T-cell (primary cell): ENCODE data around the gene FMN2. TPM values are rescaled to one million over a fixed set of nuclear protein-coding genes. Genes with fewer than 3 reads are reported as not detected.

Experiments
- ATAC-seq, 4 experiments: fragments of 200-7000 bp in 3 of 4; fragments of 150-1000 bp in 1 of 4; cut with Tn5 transposase; replicated peaks in 1 of 4; 1 replicate in 3 of 4; 2 replicates in 1 of 4; pipeline ENCODE4 v1.10.0; 2021; ENCODE audit warnings: moderate library complexity in 3 of 4, mild to moderate bottlenecking in 2 of 4, moderate number of reproducible peaks in 1 of 4
- CTCF ChIA-PET, 2 donors: fragments of 300-600 bp; sonication (Branson Sonifier 250); formaldehyde crosslinking; loops; one replicate each; lab custom pipeline; 2022; ENCODE audit warnings: antibody characterized with exemption in 2 of 2; lab: Charles Lee
- POLR2A ChIA-PET, 2 donors: fragments of 300-600 bp; sonication (Branson Sonifier 250); formaldehyde crosslinking; loops; one replicate each; lab custom pipeline; 2022; ENCODE audit warnings: antibody characterized with exemption in 2 of 2; lab: Charles Lee
- DNase-seq, 35 experiments: peaks; one replicate each; pipeline versions ENCODE4 v3.0.0 to v3.0.0-alpha.2; 2013 to 2023
- H3K27ac ChIP-seq: one replicate; pipeline ENCODE4 v1.5.1; 2013; ENCODE audit warnings: low read length
- H3K27me3 ChIP-seq, 2 experiments: replicated peaks in 1 of 2; 1 replicate in 1 of 2; 2 replicates in 1 of 2; pipeline versions ENCODE4 v1.6.1 to v1.7.0; 2013; ENCODE audit warnings: low read length in 1 of 2, mixed read lengths in 1 of 2; ENCODE audit not compliant: control insufficient read depth in 2 of 2, insufficient read depth in 2 of 2; ENCODE audit errors: extremely low read depth in 1 of 2
- H3K36me3 ChIP-seq, 2 donors: 1 replicate in 1 of 2; 2 replicates in 1 of 2; pipeline versions ENCODE4 v1.6.1 to v1.7.0; 2013; ENCODE audit warnings: low read length in 1 of 2; ENCODE audit not compliant: control insufficient read depth in 2 of 2, insufficient read depth in 1 of 2; ENCODE audit errors: extremely low read depth in 1 of 2
- H3K4me1 ChIP-seq, 2 experiments: 1 replicate in 1 of 2; 2 replicates in 1 of 2; pipeline versions ENCODE4 v1.6.1 to v1.7.0; 2013; ENCODE audit warnings: low read length in 2 of 2, mixed read lengths in 1 of 2; ENCODE audit not compliant: insufficient read depth in 2 of 2, control insufficient read depth in 1 of 2; ENCODE audit errors: extremely low read depth in 1 of 2
- H3K4me3 ChIP-seq, 2 donors: 1 replicate in 1 of 2; 2 replicates in 1 of 2; pipeline versions ENCODE4 v1.5.1 to v1.7.0; 2013; ENCODE audit warnings: mild to moderate bottlenecking in 2 of 2, low read length in 1 of 2, moderate library complexity in 1 of 2; ENCODE audit not compliant: control insufficient read depth in 1 of 2; ENCODE audit errors: extremely low read depth in 1 of 2
- H3K9me3 ChIP-seq: 2 replicates; pipeline ENCODE4 v1.7.0; 2013
- H3K27ac Mint-ChIP-seq, 2 donors: one replicate each; pipeline ENCODE4 v1.8.0; 2020 to 2021; ENCODE audit warnings: mild to moderate bottlenecking in 2 of 2, mixed read lengths in 2 of 2
- H3K27me3 Mint-ChIP-seq, 2 donors: one replicate each; pipeline ENCODE4 v1.8.0; 2021 to 2022; ENCODE audit warnings: mixed read lengths in 2 of 2
- H3K36me3 Mint-ChIP-seq: one replicate; pipeline ENCODE4 v1.8.0; 2021; ENCODE audit warnings: mixed read lengths
- H3K4me1 Mint-ChIP-seq, 3 donors: one replicate each; pipeline ENCODE4 v1.8.0; 2020 to 2022; ENCODE audit warnings: mixed read lengths in 3 of 3, mild to moderate bottlenecking in 1 of 3
- H3K4me3 Mint-ChIP-seq, 3 donors: one replicate each; pipeline ENCODE4 v1.8.0; 2020 to 2022; ENCODE audit warnings: mild to moderate bottlenecking in 3 of 3, mixed read lengths in 3 of 3, moderate library complexity in 3 of 3
- H3K9me3 Mint-ChIP-seq, 3 donors: one replicate each; pipeline ENCODE4 v1.8.0; 2020 to 2022; ENCODE audit warnings: mixed read lengths in 3 of 3
- WGBS: methylation state at CpG from one replicate; pipeline ENCODE4 v1.1.5; 2013; ENCODE audit warnings: missing lambda C conversion rate; ENCODE audit not compliant: insufficient coverage; 5-methylcytosine and 5-hydroxymethylcytosine counted together
- total RNA-seq, 35 experiments: library from RNA in 6 of 35; stranded (reverse) in 6 of 35; fragments of 120-200 nt in 1 of 35; gene quantifications; one replicate each; pipeline versions ENCODE4 v1.2.1 to v1.2.4 and lab custom pipeline; 2013 to 2026

FMN2 gene
- total RNA-seq, 5 donors from 2014 or later (not counting 1 experiment from before 2014, with no cell fraction given), result not detected

GRCh38 chr1:240484804-240485443 lies 393.2 kb downstream of the FMN2 start:
- peaks cover 0 to 11% (median 0%) of the 10 kb centered on the region in 3 donors for H3K9me3 Mint-ChIP-seq
- no peaks in the 10 kb centered on the region for H3K4me1 Mint-ChIP-seq
- no peak overlapping the region for H3K27ac ChIP-seq
- H3K4me3 ChIP-seq, result no peak overlapping the region
- H3K27me3 ChIP-seq, result no peaks in the 10 kb centered on the region
- POLR2A ChIA-PET, result no interaction called here
- H3K4me1 ChIP-seq, result no peaks in the 10 kb centered on the region
- H3K27ac Mint-ChIP-seq, result no peak overlapping the region
- H3K27me3 Mint-ChIP-seq, result no peaks in the 10 kb centered on the region
- H3K9me3 ChIP-seq, result no peaks in the 10 kb centered on the region
- CTCF ChIA-PET, result interaction anchor here in 1 of 2 donors (0.6 kb wide), 1 partner anchor 823 kb away, joined by 4 read pairs; no protein-coding TSS in a partner anchor
- H3K4me3 Mint-ChIP-seq, result no peak overlapping the region
- no peak for ATAC-seq
- H3K36me3 ChIP-seq, result no peaks in the 10 kb centered on the region
- no peaks in the 10 kb centered on the region for H3K36me3 Mint-ChIP-seq
- 93% methylated on average over 3 of the region's 6 CpGs for WGBS
- DNase-seq, result no peak

- Mint-ChIP-seq H3K36me3 (no peaks in the 10 kb centered on the region), H3K4me3 (no peak overlapping the region), H3K9me3 (peaks cover 0 to 14% (median under 1%) of the 10 kb centered on the region in 3 donors), H3K27me3 (peaks cover 0 to 4% of the 10 kb centered on the region in 2 donors), H3K4me1 (no peaks in the 10 kb centered on the region), H3K27ac (no peak overlapping the region)
- Histone ChIP-seq H3K4me1 (no peaks in the 10 kb centered on the region), H3K9me3 (no peaks in the 10 kb centered on the region), H3K27ac (no peak overlapping the region), H3K4me3 (no peak overlapping the region), H3K36me3 (no peaks in the 10 kb centered on the region), H3K27me3 (no peaks in the 10 kb centered on the region)
- ChIA-PET CTCF (no interaction called here), POLR2A (no interaction called here)
- DNase-seq (no peak), ATAC-seq (no peak)
- 87% methylated on average over 2 of the region's 6 CpGs for WGBS
Observed at GRCh38 chr1:240486611-240487010, 394.9 kb downstream of the FMN2 start.

- no peaks in the 10 kb centered on the region for H3K9me3 ChIP-seq
- Mint-ChIP-seq H3K27ac (no peak overlapping the region), H3K9me3 (peaks cover 0 to 20% (median 7%) of the 10 kb centered on the region in 3 donors), H3K4me3 (no peak overlapping the region), H3K36me3 (no peaks in the 10 kb centered on the region), H3K4me1 (no peaks in the 10 kb centered on the region), H3K27me3 (peaks cover 0 to 8% of the 10 kb centered on the region in 2 donors)
- ChIA-PET CTCF (no interaction called here), POLR2A (interaction anchor here in 1 of 2 donors (0.6 kb wide), 1 partner anchor 63 kb away, joined by 3 read pairs; no protein-coding TSS in a partner anchor)
- no peak overlapping the region for H3K4me3 ChIP-seq
- no peak for ATAC-seq
- DNase-seq, result no peak
- no peaks in the 10 kb centered on the region for H3K4me1 ChIP-seq
- no peak overlapping the region for H3K27ac ChIP-seq
- WGBS, result 29% methylated on average over 1 of the region's 3 CpGs
- H3K27me3 ChIP-seq, result peaks cover 3% of the 10 kb centered on the region in 2 experiments
- no peaks in the 10 kb centered on the region for H3K36me3 ChIP-seq
Observed at GRCh38 chr1:240487493-240487892, 395.8 kb downstream of the FMN2 start.

- no peak overlapping the region for H3K4me3 Mint-ChIP-seq
- ATAC-seq (no peak), DNase-seq (no peak)
- peaks cover 0 to 8% of the 10 kb centered on the region in 2 donors for H3K27me3 Mint-ChIP-seq
- Histone ChIP-seq H3K36me3 (no peaks in the 10 kb centered on the region), H3K27me3 (peaks cover 3 to 10% of the 10 kb centered on the region in 2 experiments), H3K4me3 (no peak overlapping the region), H3K27ac (no peak overlapping the region), H3K4me1 (no peaks in the 10 kb centered on the region), H3K9me3 (no peaks in the 10 kb centered on the region)
- 60% methylated on average over 1 of the region's 5 CpGs for WGBS
- peaks cover 0 to 16% (median 7%) of the 10 kb centered on the region in 3 donors for H3K9me3 Mint-ChIP-seq
- H3K36me3 Mint-ChIP-seq, result no peaks in the 10 kb centered on the region
- H3K4me1 Mint-ChIP-seq, result no peaks in the 10 kb centered on the region
- H3K27ac Mint-ChIP-seq, result no peak overlapping the region
- ChIA-PET POLR2A (no interaction called here), CTCF (no interaction called here)
Observed at GRCh38 chr1:240491156-240491555, 399.5 kb downstream of the FMN2 start.

- H3K9me3 ChIP-seq, result no peaks in the 10 kb centered on the region
Observed at GRCh38 chr1:240491796-240492195, 400.1 kb downstream of the FMN2 start.

GRCh38 chr1:240492832-240493440 lies 401.3 kb downstream of the FMN2 start:
- Mint-ChIP-seq H3K36me3 (no peaks in the 10 kb centered on the region), H3K27me3 (peaks cover 0 to 8% of the 10 kb centered on the region in 2 donors), H3K4me3 (peak overlapping the region in 2 of 3 donors; percentile 29 to 31), H3K4me1 (no peaks in the 10 kb centered on the region), H3K27ac (no peak overlapping the region), H3K9me3 (peaks cover 0 to 9% (median 7%) of the 10 kb centered on the region in 3 donors)
- no peak overlapping the region for H3K4me3 ChIP-seq
- peaks cover 3 to 10% of the 10 kb centered on the region in 2 experiments for H3K27me3 ChIP-seq
- WGBS, result 62% methylated on average over 51 of the region's 52 CpGs
- no peaks in the 10 kb centered on the region for H3K9me3 ChIP-seq
- DNase-seq, result peak in 18 of 35 experiments; percentile 1 to 40 (median 6)
- no peaks in the 10 kb centered on the region for H3K36me3 ChIP-seq
- ChIA-PET CTCF (no interaction called here), POLR2A (no interaction called here)
- no peak overlapping the region for H3K27ac ChIP-seq
- ATAC-seq, result peak in 2 of 4 experiments; percentile 11 to 24
- no peaks in the 10 kb centered on the region for H3K4me1 ChIP-seq

More at GRCh38 chr1:240491796-240492195, 400.1 kb downstream of the FMN2 start:
- WGBS, result no CpG with 5 or more reads among the region's 7 CpGs
- no peak overlapping the region for H3K27ac ChIP-seq
- POLR2A ChIA-PET, result no interaction called here
- no peaks in the 10 kb centered on the region for H3K36me3 ChIP-seq
- DNase-seq (no peak), ATAC-seq (no peak)
- H3K27me3 Mint-ChIP-seq, result peaks cover 0 to 8% of the 10 kb centered on the region in 2 donors
- H3K4me1 ChIP-seq, result no peaks in the 10 kb centered on the region
- no peak overlapping the region for H3K27ac Mint-ChIP-seq
- H3K36me3 Mint-ChIP-seq, result no peaks in the 10 kb centered on the region
- H3K27me3 ChIP-seq, result peaks cover 3 to 10% of the 10 kb centered on the region in 2 experiments
- peaks cover 0 to 13% (median 7%) of the 10 kb centered on the region in 3 donors for H3K9me3 Mint-ChIP-seq
- CTCF ChIA-PET, result no interaction called here
- H3K4me1 Mint-ChIP-seq, result no peaks in the 10 kb centered on the region
- H3K4me3 ChIP-seq, result no peak overlapping the region
- no peak overlapping the region for H3K4me3 Mint-ChIP-seq
